Measurements from ENCODE around the gene DAPK1.

GRCh38 chr9:87672586-87672985, 174.9 kb downstream of the DAPK1 start:
- TF ChIP-seq CTCF (IDR thresholded peaks at IDR 0.05; ENCODE audit: borderline replicate concordance, extremely low read depth, low read length, poor library complexity, severe bottlenecking) (no peak), EZH2 (IDR thresholded peaks at IDR 0.05; ENCODE audit: borderline replicate concordance, low read depth, low read length, severe bottlenecking) (no peak)

Data from DND-41 (cell line).